Measurements from ENCODE around the gene SLC36A3. TPM values are rescaled to one million over a fixed set of nuclear protein-coding genes. Genes with fewer than 3 reads are reported as not detected.

The SLC36A3 gene
- not detected for polyA plus RNA-seq

DNA sequence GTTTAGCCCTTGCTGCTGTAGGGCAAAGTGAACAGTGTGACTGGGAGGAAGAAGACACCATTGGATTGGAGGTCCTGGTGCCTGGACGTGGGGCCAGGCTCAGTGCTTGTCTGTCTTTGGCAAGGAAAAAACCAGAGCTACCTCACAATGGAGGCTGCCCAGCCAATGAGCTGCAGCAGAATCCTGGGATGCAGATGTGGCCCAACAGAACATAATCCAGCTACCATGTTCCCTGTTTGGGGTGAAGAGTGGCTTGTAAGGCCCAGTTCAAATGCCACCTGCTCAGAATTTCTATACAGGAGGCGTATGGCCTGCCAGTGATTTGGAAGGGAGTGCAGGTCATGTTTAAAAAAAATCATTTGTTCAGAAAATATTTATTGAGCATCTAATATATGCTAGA lies at the start of gene SLC36A3:
TSS of gene SLC36A3 (minus strand) at position 101 of the 400 bp plus-strand sequence. CDS start 412 bp downstream, outside the sequence.
- H3K27ac ChIP-seq (ENCODE audit: low read depth, low read length), result no peak within 1 kb of the TSS
- WGBS, 3 donors, result 66 to 87% (median 86%) methylated on average over 2 of the region's 2 CpGs

- 85 to 96% (median 85%) methylated on average over 1 of the region's 1 CpG for WGBS, 3 donors
- no peak overlapping the region for H3K27ac ChIP-seq (ENCODE audit: low read depth, low read length)
Observed at GRCh38 chr5:151351671-151352070, 48.1 kb upstream of the SLC36A3 start.

- no peak overlapping the region for H3K27ac ChIP-seq (ENCODE audit: low read depth, low read length)
- WGBS, 3 donors, result 31 to 57% (median 50%) methylated on average over 6 of the region's 6 CpGs
Observed at GRCh38 chr5:151348789-151349188, 45.2 kb upstream of the SLC36A3 start.

DNA sequence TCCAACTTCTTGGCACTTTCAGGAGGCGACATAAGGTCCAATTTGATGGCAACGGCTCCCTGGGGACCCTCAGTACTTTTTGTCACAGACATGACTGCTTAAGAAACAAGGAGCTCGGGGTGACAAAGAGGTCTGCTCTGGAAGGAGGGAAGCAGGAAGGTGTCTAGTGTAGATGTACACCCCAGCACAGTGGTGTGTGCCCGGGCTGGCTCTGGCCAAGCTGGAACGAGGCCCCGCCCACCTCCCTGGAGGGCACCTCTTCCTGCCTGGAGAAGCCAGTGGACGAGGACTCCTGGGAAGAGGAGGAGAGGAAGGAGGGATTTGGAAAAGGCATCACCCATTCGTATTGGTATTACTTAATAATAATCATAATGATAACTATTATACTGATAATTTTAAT lies 43.8 kb upstream of the SLC36A3 start, which contains the start of gene SLC36A2:
TSS of gene SLC36A2 (minus strand) at position 191 of the 400 bp plus-strand sequence. CDS start at position 92, 99 bp downstream.
- no peak within 1 kb of the TSS for H3K27ac ChIP-seq (ENCODE audit: low read depth, low read length)
- WGBS, 3 donors, result 53 to 62% (median 57%) methylated on average over 8 of the region's 8 CpGs

GRCh38 chr5:151345808-151346478 lies 42.4 kb upstream of the SLC36A3 start:
- no peak overlapping the region for H3K27ac ChIP-seq (ENCODE audit: low read depth, low read length)
- 36 to 56% (median 45%) methylated on average over 8 of the region's 8 CpGs for WGBS, 3 donors

GRCh38 chr5:151345187-151345807 lies 41.7 kb upstream of the SLC36A3 start:
- H3K27ac ChIP-seq (ENCODE audit: low read depth, low read length), result no peak overlapping the region
- 23 to 37% (median 32%) methylated on average over 11 of the region's 11 CpGs for WGBS, 3 donors

GRCh38 chr5:151344088-151344487 lies 40.5 kb upstream of the SLC36A3 start:
- H3K27ac ChIP-seq (ENCODE audit: low read depth, low read length), result no peak overlapping the region
- WGBS, 3 donors, result 82 to 93% (median 90%) methylated on average over 7 of the region's 7 CpGs

DNA sequence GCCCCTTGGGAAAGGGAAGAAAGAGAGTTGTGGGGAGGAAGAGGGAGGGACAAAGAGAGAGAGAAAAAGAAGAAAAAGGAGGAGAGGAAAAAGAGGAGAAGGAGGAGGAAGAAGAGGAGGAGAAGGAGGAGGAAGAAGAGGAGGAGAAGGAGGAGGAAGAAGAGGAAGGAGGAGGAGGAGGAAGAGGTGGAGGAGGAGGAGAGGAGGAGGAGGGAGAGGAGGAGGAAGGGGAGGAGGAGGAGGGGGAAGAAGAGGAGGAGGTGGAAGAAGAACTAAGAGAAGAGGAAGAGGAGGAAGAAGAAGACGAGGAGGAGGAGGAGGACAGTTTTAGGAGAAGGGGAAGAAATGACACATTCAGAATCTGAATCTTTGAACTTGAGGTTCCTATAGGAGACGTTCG lies 36.4 kb upstream of the SLC36A3 start:
- WGBS, 3 donors, result 71 to 78% (median 77%) methylated on average over 3 of the region's 3 CpGs
- no peak overlapping the region for H3K27ac ChIP-seq (ENCODE audit: low read depth, low read length)

- H3K27ac ChIP-seq (ENCODE audit: low read depth, low read length), result no peak overlapping the region
- WGBS, 3 donors, result 81 to 87% (median 87%) methylated on average over 4 of the region's 4 CpGs
Observed at GRCh38 chr5:151338734-151339133, 35.2 kb upstream of the SLC36A3 start.

- WGBS, 3 donors, result 63 to 83% (median 71%) methylated on average over 2 of the region's 2 CpGs
- H3K27ac ChIP-seq (ENCODE audit: low read depth, low read length), result no peak overlapping the region
Observed at GRCh38 chr5:151332857-151333256, 29.3 kb upstream of the SLC36A3 start.

DNA sequence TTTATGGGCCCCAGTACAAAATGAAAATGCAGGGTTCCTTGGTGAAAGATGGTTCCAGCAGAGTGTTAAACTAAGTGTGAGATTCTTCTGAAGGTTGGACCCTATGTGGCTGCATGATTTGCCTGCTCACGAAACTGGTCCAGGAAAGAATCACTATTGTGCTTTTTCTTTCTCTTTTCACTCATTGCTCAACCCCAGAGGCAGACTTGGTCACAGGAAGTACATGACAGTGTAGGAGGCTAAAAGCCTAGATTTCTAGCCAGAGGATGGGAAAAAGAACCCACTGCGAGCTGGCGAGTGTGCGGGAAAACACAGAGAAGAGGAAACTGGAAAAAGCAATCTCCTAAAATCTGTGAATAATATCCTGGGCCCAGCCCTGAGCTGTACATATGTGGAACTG lies 25.2 kb upstream of the SLC36A3 start:
- WGBS, 3 donors, result 62 to 74% (median 70%) methylated on average over 4 of the region's 4 CpGs
- no peak overlapping the region for H3K27ac ChIP-seq (ENCODE audit: low read depth, low read length)

DNA sequence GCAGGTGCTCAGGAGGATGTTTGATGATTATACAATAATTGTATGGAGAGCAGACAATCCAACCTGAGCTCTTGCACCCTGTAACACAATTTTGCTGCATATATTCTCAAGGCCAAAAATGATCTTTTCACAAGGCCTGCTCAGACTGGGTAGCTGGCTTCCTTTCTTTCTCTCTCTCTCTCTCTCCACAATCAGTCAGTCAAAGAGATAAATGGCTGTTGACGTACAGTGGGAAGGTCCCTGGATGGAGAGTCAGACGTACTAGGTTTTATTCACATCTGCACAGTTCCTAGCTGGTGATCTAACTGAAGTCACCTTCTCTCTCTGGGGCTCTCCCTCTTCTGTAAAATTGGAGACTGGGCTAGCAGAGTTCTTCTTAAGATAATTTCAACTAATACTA lies 24.0 kb upstream of the SLC36A3 start:
- WGBS, 3 donors, result 45 to 79% (median 69%) methylated on average over 2 of the region's 2 CpGs
- no peak overlapping the region for H3K27ac ChIP-seq (ENCODE audit: low read depth, low read length)

DNA sequence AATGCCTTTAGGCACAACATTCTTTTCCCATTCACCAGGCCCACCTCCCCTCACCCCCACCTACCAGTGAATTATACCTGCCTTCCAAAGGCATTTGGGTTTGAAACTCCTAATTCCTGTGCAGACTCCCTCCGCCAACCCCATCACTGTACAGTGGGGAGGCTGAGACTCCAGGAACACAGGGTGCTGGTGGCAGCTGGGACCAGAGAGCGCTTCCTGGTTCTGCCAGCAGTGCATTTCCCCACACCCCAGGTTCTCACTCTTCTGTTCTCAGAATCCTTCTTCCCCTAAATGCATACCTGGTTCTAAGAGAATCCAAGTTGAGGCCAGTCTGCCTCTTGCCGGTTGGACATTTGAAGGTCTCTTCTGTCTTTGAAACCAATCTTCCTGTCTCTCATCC lies 22.7 kb upstream of the SLC36A3 start:
- WGBS, 3 donors, result 88 to 94% (median 89%) methylated on average over 3 of the region's 3 CpGs
- H3K27ac ChIP-seq (ENCODE audit: low read depth, low read length), result no peak overlapping the region

DNA sequence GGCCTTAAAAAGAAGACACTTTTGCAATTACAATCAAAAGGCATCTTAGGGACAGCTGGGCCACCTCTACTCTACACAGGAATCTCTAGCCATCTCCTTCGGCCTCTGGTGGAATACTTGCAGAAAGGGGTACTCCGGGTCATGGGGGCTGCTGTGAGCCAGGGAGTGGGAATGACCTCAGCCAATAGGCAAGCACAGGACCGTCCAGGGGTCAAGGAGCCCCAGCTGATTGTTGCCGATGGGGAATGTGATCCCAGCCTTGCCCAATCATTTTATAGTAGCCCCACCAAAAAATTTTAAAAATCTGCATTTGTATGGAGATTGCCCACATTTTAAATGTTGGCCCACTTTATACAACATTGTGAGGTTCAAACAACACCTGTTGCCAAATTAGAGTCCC lies 16.9 kb upstream of the SLC36A3 start:
- H3K27ac ChIP-seq (ENCODE audit: low read depth, low read length), result no peak overlapping the region
- 87 to 95% (median 90%) methylated on average over 4 of the region's 4 CpGs for WGBS, 3 donors

- no peak overlapping the region for H3K27ac ChIP-seq (ENCODE audit: low read depth, low read length)
- 40 to 68% (median 57%) methylated on average over 2 of the region's 2 CpGs for WGBS, 3 donors
Observed at GRCh38 chr5:151318850-151319732, 15.5 kb upstream of the SLC36A3 start.

DNA sequence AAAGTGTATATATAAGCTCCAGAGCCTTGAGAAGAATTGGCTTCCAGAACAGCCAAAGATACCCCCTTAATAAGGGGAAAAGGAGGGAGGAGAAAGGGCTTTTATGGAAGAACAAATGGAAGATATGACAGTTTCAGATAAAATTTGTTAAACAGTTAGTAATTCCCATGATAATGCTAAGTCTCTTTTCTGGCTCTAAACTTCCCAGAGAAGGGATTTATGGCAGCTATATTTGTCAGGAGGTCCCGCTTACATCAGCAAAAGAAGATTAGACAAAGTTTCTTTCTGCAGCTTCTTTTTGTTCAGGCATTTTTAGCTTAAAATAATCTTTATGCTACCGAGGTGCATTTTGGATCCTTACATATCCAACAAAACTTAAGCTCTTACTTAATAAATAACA lies 14.3 kb upstream of the SLC36A3 start:
- WGBS, 3 donors, result 62 to 73% (median 68%) methylated on average over 2 of the region's 2 CpGs

GRCh38 chr5:151315998-151316597 lies 12.5 kb upstream of the SLC36A3 start:
- 46 to 54% (median 51%) methylated on average over 8 of the region's 8 CpGs for WGBS, 3 donors
- H3K27ac ChIP-seq (ENCODE audit: low read depth, low read length), result no peak overlapping the region

More for the DNA sequence above, 14.3 kb upstream of the SLC36A3 start:
- H3K27ac ChIP-seq (ENCODE audit: low read depth, low read length), result no peak overlapping the region

- no peak overlapping the region for H3K27ac ChIP-seq (ENCODE audit: low read depth, low read length)
- WGBS, 3 donors, result 44 to 55% (median 48%) methylated on average over 2 of the region's 2 CpGs
Observed at GRCh38 chr5:151313357-151313756, 9.8 kb upstream of the SLC36A3 start.
